ENCODE measurements around the gene IGF2.

The IGF2 gene

GRCh38 chr11:2153581-2154194 is 14.5 kb upstream of the IGF2 start:
- no peak for DNase-seq

- DNase-seq: peak; percentile 78
These were observed 12.5 kb upstream of the IGF2 start for GRCh38 chr11:2151500-2152257.

DNA sequence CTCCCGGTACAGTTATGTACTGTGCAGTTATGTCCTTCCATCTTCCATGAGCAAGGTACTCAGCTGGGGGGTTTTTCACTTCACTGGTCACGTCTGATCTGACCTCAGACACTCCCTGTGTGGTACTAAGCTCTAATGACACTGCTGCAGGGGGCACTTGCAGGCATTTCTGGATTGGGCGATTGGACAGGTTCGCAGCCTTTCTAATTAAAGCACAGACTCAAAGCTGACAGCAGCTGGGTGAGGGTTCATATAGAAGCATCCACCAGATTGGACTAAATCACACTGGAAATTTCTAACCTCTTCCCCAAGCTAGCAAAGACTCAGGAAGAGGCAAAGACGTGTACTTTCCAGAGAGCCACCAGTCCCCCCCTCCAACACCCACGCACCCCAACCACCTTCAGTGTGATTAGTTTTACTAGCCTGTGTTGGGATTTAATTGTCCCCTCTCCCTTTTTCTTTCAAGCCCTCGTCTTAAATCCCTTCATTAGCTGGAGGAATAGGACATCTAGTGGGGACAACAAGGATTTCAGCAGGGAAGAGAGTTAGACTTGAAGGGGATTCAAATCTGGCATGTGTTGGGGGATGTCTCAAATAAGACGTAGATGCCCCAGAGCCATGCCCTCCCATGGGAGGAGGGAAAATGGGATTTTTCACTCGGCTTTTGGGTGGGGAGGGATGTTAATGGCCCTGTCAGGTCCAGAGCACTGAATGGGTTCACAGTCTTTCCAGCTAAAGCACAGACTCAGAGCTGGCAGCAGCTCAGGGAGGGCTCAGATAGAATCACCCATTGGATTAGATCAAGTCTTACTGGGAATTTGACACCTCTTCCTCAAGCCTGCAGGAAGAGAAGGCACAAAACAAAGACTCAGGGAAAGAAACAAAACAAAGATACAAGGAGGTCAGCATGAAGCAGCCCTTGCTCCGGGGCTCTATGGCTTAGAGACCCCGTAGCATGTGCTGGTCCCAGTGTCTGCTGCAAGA is 11.0 kb upstream of the IGF2 start:
- no peak for DNase-seq

GRCh38 chr11:2149460-2149859 is 10.3 kb upstream of the IGF2 start:
- DNase-seq: no peak

- no peak for DNase-seq
These were observed 9.4 kb upstream of the IGF2 start for GRCh38 chr11:2148595-2148994.

DNA sequence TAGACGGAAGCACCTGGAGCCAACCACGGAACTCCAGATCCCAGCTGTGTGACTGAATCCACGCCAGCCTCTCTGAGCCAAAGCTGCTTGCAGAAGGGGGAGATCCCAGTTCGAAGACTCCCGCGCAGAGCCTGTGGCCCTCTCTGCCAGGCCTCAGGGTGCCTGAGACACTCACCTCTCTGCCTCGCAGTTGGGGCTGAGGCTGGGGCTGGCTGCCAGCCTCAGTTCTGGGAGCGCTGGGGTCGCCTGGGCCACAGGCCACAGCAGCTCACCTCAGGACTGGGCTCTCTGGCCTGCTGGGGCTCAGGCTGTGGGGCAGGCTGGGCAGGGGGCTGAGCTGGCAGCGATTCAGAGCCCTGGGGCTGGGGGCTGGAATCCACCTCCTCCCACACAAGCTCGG is 8.2 kb upstream of the IGF2 start:
- DNase-seq: no peak

DNA sequence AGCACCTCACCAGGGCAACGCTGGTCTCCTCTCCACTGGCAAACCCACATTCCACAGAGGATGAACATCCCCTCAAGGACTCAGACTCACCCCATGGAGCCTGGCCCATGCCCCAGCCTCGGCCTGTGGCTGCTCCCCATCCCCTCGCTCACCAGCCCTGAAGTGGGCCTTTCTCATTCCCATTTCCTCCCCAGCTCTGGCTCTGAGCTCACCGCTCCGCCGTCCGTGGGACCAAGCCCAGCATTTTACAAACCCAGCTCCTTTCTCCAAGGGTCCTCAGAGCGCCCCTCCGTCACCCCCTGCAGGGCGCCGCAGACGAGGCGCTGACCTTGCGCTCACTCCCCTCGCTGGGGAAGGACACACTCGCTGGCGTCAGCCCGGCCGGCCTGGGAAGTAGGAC is 6.9 kb upstream of the IGF2 start:
- no peak for DNase-seq

GRCh38 chr11:2144544-2145248 is 5.5 kb upstream of the IGF2 start:
- no peak for DNase-seq

- no peak for DNase-seq
These were observed 4.8 kb upstream of the IGF2 start for GRCh38 chr11:2143799-2144543.

DNA sequence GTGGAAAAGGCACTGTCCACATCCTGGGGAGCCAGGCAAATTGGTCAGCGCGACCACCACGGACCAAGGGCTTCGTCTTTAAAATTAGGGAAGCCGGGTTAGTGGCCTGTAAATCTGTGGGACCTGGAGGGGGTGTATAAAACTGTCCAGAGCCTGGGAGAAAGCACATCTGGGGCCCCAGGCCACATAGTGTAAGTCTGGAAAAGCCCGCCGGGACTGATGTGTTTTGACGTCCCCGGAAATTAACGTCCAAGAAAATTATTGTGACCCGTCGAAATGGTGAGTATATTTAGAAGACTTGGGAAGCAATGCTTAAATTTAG is 4.2 kb upstream of the IGF2 start:
- DNase-seq: no peak

DNA sequence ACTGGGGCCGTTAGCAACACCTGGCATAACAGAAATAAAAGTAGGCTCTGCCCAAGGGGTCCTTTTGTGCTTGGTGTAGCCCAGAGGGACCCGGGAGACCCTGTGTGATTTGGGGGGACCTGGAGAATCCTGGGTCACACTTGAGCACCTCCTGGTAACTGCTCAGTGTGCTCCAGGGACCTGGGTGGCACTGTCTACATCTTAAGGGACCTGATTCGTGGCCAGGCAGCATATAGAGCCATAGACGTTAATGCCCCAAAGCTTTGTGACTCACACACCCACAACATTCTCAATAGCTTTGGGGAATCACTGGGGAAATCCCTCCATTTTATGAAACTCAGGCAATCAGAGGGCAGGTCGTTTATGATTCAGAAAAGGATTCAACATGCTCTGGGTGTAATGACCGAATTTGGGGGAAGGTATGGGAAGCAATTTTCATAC is 3.6 kb upstream of the IGF2 start:
- DNase-seq: no peak

- DNase-seq: no peak
These were observed 3.1 kb upstream of the IGF2 start for GRCh38 chr11:2142300-2142759.

DNA sequence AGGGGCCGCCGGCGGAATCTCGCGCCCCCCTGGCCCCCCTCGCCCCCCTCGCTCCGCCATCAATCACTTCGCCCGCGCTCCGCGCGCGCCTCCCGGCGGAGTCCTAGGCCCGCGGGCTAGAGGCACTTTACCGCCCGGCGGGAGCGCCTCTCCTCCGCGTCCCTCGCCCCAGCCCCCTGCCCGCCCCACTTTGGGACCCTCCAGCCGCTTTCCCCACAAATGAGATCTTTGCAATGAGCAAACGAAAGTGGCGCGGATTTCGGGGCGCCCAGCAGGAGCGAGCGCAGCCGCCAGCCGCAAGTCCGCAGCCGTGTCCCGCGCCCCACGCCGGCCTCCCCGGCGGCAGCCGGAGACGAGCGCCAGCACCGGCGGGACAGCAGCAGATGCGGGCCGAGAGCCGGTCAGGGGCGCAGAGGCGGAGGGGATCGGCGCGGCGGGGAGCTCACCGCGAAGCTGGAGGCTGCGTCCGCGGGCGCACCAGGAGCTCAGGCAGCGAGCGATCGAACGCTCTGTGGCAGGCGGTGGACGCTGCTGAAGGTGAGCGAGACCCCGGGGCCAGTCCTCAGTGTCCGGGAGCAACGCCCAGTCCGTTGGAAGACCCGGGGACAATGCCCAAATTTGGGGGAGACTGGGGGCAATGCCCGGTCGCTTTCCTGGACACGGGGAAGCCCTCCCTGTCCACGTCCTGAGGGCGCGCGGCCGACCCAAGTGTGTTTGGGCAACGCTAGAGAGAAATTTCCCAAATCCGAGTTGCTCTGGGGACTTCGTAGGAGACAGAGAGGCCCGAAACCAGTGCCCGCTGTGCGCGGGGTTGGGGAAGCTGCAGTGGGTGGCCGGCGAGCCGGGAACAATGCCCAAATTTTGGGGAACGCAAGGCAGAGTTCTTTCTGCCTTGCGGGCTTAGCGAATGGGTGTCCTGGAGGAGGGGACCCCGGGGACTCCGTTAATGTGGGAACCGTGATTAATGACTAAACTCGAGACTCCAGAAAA is 1.5 kb upstream of the IGF2 start:
- DNase-seq: no peak

DNA sequence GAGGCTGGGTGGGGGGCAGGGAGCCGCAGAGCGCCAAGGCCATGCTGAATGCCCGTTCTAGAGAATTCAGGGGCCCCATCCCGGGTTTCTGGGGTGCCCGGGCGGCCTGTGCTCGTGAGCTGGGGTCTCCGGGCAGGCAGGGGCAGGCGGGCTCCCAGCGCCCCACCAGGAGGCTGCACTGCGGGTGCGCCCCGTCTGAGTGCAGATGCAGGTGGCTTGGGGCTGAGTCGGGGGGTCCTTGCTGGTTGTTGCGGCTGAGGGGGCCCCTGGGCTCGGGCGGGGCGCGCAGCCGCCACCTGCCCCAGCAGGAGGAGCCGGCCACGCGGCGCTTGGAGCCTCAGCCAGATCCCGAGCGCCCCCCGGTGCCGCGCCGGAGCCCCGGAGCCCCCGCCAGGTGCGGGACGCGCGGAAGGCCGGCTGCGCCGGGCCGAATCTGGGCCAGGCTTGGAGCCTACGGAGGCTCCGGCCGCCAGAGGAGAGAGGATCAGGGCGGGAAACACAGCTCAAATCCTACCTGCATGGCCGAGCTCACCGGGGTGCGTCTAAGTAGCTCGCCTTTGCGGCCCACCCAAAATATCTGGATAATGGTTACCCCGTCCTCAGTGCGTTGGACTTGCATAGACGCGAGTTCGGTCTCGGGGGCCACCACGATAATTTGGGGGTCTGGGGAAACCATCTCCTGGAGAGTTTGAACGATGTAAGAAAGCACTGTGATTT is 590 bp upstream of the IGF2 start:
- DNase-seq: no peak

DNA sequence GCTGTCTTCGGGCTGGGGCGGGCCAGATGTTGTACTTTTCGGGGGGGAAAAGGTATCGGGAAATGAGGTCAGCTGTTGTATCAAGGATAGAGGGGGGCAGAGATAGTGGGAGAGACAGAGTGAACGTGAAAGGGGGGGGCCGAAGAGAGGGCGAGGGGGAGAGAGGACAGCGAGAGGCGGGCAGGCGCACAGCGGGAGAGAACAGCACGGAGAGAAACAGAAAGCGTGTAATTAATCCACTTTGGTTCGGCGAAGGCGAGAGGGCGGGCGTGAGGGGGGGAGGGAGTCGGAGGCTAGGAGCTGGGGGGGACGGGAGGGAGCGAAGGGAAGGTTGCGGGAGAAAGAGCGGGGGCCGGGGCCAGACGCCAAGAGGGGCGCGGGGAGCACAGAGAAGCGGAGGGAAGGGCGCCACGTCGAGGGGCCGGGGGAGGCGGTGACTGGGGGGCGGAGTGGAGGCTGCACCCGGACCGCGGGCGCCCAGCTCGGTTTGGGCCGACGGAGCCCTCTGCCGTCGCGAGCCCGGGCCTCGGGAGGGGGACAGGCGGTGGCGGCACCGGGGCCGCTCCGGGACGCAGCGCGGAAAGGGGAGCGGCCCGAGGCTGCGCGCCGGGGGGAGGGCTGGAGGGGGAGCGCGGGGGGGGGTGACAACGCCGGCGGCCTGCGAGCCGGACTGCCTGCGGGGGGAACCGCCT is 612 bp downstream of the IGF2 start:
- DNase-seq: no peak

GRCh38 chr11:2138068-2138430 is 1.1 kb downstream of the IGF2 start:
- DNase-seq: no peak

DNA sequence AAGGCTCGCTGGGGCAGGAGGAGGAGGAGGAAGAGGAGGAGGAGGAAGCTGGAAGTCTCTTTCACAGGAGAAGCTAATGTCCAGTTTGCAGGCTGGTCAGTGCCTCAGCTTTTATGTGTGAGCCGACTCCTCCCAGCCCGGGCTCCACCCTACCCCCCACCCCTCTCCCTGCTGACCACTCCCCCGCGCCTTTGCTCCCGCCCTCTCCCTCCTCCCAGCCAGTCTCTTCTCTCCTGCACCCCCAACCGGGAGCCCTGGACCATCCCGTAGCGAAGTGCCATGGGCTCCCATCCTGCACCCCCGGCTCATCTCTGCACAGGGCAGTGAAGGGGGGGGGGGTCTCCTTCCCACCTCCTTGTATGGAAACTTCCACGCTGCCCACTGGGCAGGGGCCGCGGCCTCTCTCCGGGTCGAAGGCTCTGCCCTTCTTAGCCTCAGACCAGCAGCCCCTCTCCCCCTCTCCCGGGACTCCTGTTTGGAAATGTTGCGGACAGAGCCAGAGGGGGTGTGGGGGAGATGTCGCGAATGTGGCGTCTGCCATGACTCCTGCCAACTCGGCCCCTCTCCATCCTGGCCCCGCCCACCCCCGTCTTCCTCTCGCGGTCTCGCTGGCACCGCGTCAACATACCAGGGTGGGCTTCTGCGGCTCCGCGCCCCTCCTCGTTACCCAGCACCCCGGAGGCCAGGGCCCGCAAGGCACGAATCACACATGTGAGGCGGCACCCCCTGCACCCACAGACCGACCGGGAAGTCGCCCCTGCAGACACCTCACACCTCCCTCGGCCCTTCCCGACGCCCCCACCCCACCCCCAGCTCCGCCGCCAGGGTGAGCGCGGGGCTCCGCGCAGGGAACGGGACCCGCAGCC is 1.8 kb downstream of the IGF2 start:
- DNase-seq: no peak

DNA sequence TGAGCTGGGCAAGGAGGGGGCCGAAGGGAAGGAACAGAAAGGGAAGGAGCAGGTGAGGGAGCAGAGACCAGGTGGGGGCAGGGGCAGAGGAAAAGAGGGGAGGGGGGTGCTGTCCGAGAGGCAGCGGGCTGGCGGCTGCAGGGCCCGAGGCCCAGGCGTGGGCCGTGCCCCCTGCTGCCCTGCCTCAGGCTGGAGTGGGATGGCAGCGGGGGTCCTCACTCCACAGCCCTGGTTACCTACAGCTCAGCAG is 2.3 kb downstream of the IGF2 start:
- DNase-seq: no peak

All from midbrain (tissue), 1 donor.